GM23248 (cell line): ENCODE measurements around the gene ZFP90.

ENCODE experiments used
- EZH2 ChIP-seq: fragments of 200-600 bp; sonication (generic); IDR thresholded peaks from 2 replicates; pipeline ENCODE4 v1.6.1; 2018; ENCODE audit warnings: antibody characterized with exemption, mild to moderate bottlenecking; ENCODE audit not compliant: insufficient read depth, poor library complexity, severe bottlenecking
- EZH2phosphoT487 ChIP-seq: fragments of 200-600 bp; sonication (generic); IDR thresholded peaks from 2 replicates; pipeline ENCODE4 v1.6.1; 2018; ENCODE audit warnings: antibody characterized with exemption, moderate library complexity, mild to moderate bottlenecking, low read depth; ENCODE audit not compliant: insufficient read depth

DNA sequence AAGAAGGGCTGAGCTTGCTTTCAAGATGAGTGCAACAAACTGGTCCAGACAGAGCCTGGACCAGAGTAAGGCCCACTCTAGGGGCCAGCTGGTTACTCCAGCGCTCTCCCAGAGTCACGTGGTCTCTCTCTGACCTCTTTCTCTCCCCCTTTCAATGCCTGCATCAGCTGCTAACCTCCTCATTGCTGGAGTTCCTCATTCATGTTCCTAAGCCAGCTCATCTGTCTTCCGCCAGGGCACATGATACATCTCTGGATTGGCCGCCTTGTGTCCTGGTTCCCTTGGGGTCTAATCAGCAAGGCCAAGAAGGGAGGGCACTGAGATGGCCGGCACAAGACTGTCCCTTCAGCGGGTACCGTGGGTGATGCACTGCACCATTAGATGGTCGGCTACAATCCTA lies 26.9 kb upstream of the ZFP90 start:
- TF ChIP-seq EZH2 (no peak), EZH2phosphoT487 (no peak)
